ENCODE data around the gene FERMT1. TPM values are rescaled to one million over a fixed set of nuclear protein-coding genes. Genes with fewer than 3 reads are reported as not detected.

Gene FERMT1
- polyA plus RNA-seq, 3 donors = 3.6 to 5.6 (median 5.2) TPM

Other genes with a start within 250 kb of the FERMT1 start
- gene CHGB, start 211.5 kb downstream of the FERMT1 start, polyA plus RNA-seq (ENCODE audit: insufficient read length in 3 of 3) = 10 to 100 TPM in 1 of 3 donors, 1 to 10 TPM in 2; 2.9 to 14.7 (median 4.4) TPM
- 10 to 100 TPM; 17.0 to 21.8 (median 18.6) TPM for gene TRMT6, start 172.5 kb downstream of the FERMT1 start, polyA plus RNA-seq (ENCODE audit: insufficient read length in 3 of 3)
- 10 to 100 TPM; 15.6 to 18.7 (median 18.0) TPM for gene MCM8, start 172.4 kb downstream of the FERMT1 start, polyA plus RNA-seq (ENCODE audit: insufficient read length in 3 of 3)
- 100 to 1,000 TPM in 1 of 3 donors, 10 to 100 TPM in 2; 81.7 to 101 (median 93.5) TPM for gene CRLS1, start 116.9 kb downstream of the FERMT1 start, polyA plus RNA-seq (ENCODE audit: insufficient read length in 3 of 3)
- 10 to 100 TPM; 12.2 to 16.8 (median 13.9) TPM for gene LRRN4, start 69.0 kb downstream of the FERMT1 start, polyA plus RNA-seq (ENCODE audit: insufficient read length in 3 of 3)